GM19467 (cell line): ENCODE measurements around the gene LRIT2.
"Not testable (repeated sequence)": the region's sequence is repeated elsewhere in the genome, so short reads cannot be mapped to it uniquely, and the experiment has no call there.

ENCODE experiments used
- ATAC-seq: cut with Tn5 transposase; IDR thresholded peaks from one replicate; pipeline ENCODE4 v1.9.1; 2021; ENCODE audit warnings: mild to moderate bottlenecking, moderate library complexity; ENCODE audit not compliant: unreplicated experiment

LRIT2 gene

DNA sequence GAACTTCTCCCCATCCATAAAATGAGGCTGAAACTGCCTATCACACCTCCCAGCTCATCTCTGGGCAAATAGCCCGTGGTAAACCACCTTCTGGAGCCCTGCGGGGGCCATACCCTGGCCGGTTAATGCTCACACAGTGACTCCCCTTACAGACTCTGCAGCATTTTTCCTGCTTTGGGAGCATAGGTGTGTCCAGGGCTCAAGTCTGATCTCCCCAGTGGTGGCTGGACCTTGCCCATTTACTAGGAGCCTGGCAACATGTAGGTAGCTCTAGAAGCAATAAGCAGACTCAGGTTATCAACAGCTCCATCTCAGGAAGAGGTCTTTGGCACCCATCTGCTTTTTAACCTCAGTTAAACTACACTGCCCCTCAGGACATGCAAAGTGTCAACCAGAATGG, 36.5 kb downstream of the LRIT2 start:
- no peak for ATAC-seq

DNA sequence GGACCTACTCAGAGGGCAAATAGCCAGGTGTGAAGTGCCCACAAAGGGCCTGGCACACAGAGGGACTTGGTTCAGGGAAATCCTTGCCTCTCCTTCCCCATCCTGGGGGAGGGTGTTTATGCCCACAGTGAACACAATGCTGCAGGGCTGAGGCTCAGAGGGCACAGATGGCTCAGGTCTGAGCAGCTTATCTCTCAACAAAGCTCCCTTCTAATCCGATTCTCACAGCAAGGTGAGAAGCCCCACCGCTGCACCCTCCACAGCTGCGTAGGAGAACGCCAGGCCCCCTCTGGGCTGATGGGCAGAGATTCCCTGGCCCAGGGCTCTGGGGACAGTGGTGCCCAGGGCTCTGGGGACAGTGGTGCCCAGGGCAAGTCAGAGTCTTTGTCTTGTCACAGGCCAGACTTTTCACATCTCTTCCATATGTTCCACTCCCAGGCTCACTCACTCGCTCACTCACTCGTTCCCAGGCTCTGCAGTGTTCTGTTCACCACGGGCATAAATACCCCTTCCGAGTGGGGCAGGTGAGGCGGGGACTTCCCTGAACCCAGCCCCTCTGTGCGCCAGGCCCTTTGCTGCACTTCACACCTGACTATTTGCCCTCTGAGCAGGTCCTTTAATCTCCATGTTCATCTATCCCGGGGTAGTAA, 39.7 kb downstream of the LRIT2 start:
- ATAC-seq, result no peak

DNA sequence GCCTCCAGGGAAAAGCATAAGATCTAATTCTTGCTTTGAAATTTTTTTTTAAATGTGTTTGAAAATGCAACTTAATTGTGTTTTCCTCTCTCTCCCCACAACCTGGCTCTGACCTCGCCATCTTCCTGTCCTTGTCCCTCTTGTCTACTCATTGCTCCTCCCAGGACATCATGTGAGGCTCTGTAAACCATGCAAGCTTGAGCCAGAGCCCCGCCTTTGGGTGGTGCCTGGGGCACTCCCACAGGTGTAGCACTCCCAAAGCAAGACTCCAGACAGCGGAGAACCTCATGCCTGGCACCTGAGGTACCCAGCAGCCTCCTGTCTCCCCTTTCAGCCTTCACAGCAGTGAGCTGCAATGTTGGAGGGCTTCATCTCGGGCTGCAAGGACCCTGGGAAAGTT, 40.8 kb downstream of the LRIT2 start:
- ATAC-seq, result no peak

DNA sequence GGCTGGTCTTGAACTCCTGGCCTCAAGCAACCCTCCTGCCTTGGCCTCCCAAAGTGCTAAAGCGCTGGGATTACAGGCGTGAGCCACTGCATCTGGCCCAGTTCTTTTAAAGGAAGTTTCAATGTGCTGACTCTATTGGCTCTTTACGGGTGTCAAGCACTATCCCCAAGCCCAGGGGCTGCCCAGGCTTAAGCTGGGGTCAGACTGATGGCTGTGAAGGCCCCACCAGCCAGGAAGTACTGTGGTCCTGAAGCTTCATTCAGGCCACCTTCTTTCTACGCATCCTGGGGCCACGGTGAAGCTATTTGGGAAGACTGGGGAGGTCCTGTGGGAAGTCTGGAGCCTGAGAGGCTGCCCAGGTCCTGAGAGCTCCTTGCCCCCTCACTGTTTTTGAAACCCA, 43.7 kb downstream of the LRIT2 start:
- ATAC-seq, result no peak

DNA sequence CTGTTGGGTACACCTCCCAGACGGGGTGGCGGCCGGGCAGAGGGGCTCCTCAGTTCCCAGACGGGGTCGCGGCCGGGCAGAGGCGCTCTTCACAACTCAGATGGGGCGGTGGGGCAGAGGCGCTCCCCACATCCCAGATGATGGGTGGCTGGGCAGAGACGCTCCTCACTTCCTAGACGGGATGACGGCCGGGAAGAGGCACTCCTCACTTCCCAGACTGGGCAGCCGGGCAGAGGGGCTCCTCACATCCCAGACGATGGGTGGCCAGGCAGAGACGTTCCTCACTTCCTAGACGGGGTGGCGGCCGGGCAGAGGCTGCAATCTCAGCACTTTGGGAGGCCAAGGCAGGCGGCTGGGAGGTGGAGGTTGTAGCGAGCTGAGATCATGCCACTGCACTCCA, 45.0 kb downstream of the LRIT2 start:
- ATAC-seq, result not testable (repeated sequence)

DNA sequence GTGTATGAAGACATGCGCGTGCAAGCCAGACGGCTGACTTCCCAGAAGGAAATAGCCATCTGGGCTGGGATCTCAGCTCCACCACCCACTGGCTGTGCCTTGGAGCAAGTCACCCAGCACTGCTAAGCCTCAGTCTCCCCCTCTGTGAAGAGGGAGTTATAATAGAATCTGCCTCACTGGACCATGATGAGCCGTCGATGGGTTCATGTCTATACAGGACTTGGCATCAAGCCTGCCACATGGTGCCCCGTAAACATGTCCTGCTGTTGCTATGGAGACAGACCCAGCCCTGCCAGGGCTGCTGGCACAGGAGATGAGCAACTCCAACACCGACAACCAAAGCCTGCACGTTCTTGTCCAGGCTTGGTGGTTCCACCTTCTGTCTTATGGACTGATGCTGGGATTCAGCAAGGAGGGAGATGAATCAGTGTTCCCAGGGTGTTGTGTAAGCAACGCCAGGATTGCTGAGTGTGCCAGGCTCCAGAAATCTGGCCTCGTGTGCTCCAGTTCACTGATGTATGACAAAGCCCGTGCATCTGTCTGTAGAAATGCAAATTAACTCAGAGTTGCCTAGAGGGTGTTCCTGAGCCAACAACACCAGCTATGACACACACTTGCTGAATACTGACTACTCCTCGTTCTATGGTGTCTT, 46.2 kb downstream of the LRIT2 start:
- ATAC-seq, result peak; percentile 86

DNA sequence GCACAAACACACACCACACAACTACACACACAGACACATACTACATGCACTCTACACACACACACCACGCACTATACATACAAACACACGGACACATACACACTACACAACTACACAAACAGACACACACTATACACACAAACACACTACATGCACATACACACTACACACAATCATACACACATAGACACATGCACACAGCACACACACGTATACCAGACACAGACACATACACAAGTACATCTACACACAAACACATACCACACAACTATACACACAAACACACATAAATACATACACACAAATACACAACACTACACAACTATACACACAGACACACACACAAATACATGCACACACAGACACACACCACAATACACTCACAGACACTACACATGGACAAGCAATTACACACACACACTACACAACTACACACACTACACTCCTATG, 47.2 kb downstream of the LRIT2 start:
- no peak for ATAC-seq

DNA sequence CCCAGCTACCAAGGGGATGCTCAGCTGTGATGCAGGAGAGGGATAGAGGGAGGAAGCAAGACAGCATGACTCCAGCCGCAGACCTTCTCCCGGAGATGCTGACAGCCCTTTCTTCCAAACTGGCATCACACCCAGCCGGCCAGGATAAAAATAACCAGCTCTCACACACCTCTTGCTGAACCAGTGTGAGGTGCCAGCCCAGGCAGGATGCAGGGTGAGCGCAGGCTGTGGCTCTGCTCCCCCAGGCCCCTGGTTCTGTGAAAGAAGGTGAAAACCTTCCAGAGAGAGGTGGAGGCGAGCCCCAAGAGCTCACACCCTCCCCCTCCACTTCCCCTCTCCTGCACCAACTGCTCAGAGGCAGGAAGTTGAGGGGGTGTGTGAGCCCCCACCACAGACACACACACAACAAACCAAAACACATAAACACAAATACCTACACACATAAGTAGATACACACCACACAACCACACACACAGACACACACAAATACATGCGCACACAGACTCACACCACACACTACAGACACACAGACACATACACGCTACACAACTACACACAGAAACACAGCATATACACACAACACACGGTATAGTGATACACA, 47.7 kb downstream of the LRIT2 start:
- ATAC-seq, result peak; percentile 41

DNA sequence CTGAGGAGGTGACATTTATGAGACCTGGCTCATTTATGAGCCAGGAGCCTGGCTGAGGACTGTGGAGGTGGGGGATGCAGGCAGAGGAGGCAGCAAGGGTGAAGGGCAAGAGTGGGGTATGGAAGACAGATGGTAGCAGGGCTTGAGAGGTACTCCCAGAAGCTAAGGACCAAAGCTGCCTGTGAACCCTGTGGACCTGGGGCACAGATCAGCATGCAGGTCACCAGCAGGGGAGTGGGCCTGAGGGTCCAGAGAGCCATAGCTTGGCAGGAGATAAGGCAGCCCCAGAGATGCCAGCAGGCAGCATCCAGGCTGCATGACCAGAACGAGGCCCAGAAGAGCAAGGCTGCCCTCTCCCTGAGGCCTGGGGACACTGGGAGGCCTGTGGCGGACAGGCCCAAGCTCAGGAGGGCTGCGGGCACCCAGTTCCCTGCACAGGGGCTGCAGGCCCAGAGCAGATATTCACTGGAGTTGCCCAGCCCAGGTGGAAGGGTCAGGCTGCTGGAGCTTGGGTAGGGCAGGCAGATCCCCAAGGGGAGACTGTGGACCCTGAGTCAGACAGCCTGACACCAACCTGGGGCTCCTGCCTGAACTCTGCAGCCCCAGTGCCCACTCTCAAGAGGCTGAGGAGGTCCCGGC, 48.4 kb downstream of the LRIT2 start:
- ATAC-seq, result no peak

DNA sequence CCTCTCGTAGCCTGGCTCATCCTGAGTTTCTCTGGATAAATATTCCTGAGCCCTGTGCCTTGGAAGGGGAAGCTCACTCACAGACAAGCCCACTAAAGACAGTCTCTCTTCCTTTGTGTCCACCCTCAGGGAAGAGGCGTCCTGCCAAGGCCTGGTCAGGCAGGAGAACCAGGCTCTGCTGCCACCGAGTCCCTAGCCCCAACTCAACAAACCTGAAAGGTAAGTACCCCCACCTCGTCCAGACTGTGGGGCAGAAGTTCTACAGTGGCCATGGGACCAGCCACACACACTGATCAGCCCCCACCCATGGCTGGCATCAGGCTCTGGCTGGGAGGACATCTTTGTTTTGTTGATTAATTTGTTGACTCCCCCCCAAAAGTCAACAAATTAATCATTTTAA, 49.0 kb downstream of the LRIT2 start:
- ATAC-seq, result no peak

DNA sequence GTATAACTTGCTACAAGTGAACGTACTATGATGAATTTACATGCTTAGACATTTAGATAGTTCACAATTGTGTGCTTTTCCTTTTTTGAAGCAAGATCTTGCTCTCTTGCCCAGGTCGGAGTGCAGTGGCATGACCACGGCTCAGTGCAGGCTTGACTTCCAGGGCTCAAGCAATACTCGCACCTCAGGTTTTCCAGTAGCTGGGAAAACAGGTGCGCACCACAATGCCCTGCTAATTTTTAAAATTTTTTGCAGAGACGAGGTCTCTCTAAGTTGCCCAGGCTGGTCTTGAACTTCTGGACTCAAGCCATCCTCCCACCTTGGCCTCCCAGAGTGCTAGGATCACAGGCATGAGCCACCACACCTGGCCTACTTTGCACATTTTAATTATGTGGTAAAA, 49.9 kb downstream of the LRIT2 start:
- ATAC-seq, result no peak

DNA sequence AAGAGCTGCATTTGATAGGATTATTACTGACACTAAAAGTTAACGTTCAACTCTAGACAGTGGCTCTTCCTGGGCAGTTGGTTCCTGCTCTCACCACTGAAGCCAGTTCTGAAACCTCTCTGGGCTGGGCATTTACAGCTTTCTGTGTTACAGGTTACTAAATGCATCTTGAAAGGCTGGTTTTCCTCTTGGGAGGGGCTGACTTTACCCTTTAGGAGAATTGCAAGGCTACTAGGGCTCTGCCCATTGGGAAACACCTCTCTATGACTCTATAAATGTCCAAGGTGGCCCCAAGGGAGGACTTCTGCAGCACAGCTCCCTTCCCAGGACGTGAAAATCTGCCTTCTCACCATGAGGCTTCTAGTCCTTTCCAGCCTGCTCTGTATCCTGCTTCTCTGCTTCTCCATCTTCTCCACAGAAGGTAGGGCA, 51.8 kb downstream of the LRIT2 start, which contains the start of gene GPR15LG:
GPR15LG (plus strand) TSS at position 301 of the 429 bp plus-strand sequence; CDS start at position 352, 51 bp downstream.
- peak; percentile 38 for ATAC-seq

DNA sequence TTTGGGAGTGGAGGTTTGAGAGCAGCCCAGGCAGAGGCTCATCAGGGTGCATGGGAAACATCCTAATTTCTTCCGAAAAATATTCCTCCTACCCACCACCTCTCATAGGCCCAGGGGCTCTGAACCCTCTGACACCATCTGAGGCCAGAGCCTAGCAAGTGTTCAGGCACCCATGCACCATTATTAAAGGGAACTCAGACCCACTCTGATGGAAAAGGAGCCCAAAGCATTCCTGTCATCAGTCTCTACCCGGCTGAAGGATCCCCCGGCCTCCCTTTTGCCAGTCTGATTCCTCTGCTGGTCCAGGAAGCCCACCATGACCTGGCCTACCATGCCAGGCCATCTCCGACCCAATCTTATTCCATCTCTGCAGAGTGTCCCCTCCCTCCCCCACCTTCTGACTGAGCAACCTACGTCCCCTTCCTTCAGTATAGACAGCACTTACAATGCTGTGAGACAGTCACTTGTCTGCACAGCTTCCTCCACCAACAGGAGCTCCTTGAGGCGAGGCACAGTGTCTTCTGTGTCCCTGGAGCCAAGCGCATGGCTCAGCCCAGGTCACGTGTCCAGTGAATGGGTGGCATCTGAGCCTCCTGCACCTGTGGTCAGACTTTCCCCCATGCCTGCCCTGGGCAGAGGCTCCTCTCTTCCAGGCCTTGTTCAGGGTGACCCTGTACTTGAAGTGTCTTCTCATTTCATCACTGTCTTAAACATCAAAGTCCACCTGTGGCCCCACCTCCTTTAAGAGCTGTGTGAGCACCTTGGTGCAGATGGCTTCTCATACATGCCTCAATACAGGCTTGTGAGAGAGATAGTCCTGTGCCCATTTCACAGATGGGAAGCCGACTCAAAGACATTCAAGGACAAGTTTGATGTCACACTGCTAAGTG, 52.6 kb downstream of the LRIT2 start:
- ATAC-seq, result peak; percentile 47

DNA sequence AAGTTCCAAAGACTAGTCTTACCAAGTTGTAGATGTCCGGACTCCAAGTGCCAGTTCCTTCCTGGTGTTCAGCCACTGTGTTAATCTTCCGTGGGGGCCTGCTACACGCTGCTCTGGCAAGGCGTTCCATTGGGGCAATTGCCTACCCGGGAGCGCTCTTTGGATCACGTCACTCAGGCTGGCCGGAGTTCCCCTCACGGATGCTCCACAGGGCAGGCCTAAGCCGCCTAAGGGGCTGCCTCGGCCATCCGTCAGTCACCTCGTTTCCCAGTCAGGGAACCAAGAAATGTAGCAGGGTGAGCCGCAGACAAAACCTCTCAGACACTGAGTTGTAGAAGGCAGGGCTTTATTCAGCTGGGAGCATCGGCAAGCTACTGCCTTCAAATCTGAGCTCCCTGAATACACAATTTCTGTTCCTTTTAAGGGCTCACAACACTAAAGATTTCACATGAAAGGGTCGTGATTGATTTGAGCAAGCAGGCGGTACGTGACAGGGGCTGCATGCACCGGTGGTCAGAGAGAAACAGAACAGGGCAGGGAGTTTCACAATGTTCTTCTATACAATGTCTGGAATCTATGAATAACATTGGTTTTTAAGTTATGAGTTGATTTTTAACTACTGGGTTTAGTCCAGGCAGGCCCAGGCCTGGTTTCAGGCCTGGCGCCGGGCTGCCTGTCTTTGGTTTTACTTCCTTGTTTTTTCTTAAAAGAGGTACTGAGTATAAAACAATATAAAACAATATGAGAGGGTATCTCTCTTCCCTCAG, 53.5 kb downstream of the LRIT2 start:
- peak; percentile 16 for ATAC-seq

DNA sequence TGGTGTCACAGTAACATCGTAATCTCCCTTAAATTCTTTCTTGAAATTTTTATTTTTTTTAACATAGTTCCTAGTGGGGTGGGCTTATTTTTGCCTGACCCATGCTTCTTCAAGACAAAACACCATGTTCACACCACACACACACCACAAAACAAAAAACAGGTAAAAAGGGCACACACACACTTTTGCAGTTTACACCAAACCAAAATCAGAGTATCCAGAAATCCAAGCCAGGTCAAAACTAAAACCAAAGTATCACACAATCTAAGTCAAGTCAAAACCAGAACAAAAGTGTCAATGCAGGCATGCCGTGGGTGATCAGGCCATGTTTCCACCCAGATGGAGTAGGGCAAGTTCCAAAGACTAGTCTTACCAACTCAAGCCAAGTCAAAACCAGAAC, 54.1 kb downstream of the LRIT2 start:
- ATAC-seq, result not testable (repeated sequence)
